ENCODE results near the gene TEP1.

TEP1 gene

DNA sequence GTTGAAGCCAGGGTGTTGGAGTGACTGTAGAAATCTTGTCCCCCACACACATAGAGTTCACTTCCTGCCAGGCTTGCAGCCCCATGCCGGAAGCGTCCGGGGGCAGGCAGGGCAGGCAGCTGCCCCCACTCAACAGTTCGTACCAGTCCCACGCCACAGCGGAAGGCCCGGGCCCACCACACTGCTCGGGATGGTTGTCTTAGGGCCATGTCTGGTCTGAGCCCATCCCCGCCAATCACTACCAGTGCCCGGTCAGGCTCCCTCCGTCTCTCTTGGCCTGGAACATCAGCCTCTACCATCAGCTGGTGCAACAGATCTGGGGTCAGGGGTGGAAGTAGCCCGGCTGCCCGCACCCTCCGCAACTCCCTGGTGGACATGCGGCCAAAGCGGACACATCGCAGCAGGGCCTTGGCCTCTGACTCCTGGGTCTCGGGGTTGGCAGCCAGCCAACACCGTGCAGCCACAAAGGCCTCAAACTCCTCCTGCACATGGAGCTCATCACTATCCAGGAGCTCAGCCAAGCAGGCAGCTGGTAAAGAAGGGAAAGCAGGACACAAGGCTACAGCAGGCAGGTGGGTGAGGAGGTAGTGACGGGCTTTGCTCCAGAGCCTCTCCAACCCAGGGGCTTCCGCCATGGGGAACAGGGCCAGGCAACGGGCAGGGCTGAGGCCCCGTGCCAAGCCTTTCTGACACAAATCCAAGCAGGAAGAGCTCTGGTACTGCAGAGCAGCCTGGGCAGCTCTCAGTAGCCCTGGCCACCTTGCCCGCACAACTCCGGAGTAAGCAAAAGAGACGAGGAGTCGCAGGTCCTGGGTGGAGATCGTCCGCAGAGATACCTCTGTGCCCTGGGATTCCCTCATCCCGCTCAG lies 16.7 kb upstream of the TEP1 start:
- no peak for DNase-seq

DNA sequence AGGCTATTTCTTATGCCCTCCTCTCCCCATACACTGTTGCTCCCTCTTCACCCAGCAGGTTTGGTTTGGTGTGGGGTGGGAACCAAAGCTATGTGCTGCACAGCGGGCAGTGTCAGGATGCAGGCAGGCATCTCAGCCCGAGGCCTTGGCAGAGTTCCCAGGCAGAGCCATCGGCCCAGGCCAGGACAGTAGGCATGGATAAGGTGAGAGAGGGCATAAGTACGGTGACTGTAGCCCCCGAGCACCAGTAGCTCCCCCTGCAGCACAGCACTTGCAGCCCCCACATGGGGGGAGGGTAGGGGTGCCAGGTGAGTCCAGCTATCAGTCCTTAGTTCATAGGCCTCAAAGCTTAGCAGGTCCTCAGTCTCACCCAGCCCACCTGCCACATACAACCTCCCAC lies 15.5 kb upstream of the TEP1 start:
- DNase-seq = no peak

DNA sequence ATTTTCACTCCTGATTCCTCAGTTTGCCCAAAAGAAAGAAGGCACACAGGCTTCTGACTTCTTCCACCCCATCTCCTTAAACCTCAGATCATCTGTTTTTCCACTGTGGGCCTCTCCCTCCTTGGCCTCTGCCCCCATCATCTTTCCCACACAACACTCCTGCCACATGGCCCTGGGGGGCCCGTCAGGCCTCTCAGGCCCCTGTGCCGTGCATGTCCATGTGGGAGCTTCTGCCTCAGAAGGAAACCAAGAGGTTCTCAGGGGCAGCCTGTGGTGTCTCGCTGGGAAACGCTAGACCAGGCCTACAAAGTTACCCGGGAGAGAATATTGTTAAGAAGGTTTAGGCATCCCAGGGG lies 14.7 kb upstream of the TEP1 start:
- DNase-seq = no peak

DNA sequence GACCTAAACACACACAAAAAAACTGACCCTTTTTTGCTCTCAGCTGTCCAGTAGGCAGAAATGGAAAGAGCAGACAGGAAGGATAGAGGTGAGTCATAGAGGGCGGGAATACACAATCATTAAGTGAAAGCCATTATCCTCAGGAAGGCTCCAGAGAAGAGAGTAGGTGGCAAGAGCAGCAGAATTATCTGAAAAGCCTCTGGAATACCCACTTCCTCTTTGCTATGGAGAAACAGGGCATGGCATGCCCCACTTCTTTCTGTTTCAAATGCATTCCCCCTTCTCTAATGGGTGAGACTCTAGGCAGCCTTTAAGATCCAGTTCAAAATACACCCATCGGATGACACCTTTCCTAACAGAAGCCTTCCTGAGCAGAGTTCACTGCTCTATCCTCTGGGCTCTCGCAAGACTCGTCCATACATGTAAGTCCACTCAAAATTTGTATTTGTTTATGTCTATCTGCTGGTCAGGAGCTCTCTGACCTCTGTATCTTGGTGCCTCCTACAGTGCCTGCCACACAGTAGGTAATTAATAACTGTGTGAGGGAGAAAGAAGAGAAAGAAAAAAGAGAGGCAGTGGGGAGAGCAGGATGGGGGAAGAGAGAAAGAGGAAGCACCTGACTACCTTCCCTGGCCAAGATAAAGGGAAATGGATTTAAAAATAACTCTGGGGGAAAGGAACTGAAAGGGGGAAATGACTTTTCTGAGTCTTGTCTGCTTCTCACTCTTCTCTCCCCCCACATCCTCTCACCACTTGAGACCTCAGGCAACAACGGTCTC lies 14.1 kb upstream of the TEP1 start:
- no peak for DNase-seq

DNA sequence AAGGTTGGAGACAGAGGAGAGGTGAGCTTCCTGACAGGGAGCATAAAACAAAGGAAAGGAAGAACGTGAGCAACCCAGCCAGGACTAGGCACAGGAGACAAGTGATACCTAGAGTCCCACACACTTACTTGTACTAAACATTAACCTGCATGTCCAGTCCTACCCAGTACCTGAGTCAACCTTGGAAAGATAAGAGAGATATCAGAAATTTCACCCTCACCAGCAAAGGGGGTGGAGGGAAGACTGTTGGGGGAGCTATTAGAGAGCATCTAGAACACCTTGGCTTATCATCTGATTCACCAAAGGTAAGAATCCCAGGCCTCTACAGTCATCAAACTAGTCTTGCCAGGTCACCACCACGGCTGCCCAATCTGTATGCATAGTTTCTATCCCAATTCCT lies 11.6 kb upstream of the TEP1 start:
- no peak for DNase-seq

DNA sequence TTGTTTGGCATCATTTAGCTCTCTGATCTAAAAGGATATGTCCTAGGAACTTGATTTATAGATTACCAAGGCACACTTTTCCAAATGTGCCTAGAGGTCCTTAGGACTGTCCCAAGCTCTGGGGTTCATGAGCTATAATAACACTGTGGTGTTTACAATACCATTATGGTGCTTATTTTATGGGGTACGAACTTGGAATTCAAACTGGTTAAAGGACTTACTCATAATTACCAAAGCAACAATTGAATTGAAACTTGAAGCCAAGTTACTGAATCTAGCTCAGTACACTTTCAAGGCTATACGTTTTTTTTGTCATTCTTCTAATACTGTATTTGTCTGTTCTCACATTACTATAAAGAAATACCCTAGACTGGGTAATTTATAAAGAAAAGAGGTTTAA lies 9.6 kb upstream of the TEP1 start:
- DNase-seq = no peak

DNA sequence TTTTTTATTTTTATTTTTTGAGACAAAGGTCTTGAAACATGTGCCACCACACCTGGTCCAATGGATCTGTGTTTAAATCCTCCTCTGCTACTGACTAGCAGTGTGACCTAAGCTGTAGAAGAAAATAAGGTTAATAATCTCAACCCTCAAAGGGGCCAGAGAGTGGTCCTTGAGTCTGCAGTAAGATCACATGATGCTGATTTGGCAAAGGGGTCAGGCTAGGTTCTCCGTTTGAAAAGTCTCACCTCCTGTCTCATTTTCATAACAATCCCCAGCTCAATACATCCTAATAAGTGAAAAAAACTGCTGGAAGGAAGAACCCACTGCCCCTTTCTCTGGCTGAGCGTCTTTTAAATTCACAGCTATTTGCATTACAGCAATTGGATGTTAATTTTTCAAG lies 8.0 kb upstream of the TEP1 start:
- DNase-seq = no peak

DNA sequence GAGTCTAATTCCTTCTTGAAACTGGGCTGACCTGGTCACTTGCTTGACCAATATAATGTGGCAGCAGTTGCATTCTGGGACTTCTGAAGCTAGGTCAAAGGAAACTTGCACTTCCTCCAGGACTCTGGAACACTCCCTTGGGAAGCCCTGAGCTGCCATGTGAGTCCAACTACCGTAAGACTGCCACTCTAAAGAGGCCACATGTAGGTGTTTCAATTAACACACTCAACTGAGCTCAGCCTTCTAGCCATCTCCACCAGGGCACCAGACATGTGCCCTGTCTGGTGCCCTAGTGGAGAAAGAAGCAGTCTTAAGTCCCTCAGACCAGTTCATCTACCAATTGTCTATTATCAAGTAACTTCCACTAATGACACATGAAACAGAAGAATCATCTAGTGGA lies 6.1 kb upstream of the TEP1 start:
- no peak for DNase-seq

DNA sequence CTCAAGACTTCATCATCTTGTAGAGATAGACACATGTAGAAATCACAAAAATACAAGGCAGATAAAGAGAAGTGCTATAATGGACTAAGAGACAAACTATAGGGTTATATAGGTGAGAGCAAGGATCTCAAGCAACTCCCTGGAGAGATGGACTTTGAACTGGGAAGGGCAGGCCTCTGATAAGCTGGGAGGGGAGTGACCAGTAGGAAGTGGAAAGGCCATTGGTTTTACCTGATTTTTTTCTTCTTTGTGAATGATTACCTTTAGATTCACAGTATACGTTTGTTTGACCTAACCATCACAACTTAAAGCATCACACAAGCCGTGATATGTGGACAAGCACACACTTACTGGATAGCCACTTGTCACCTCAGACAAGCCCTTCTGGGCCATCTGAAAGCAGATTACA lies 5.2 kb upstream of the TEP1 start:
- no peak for DNase-seq

DNA sequence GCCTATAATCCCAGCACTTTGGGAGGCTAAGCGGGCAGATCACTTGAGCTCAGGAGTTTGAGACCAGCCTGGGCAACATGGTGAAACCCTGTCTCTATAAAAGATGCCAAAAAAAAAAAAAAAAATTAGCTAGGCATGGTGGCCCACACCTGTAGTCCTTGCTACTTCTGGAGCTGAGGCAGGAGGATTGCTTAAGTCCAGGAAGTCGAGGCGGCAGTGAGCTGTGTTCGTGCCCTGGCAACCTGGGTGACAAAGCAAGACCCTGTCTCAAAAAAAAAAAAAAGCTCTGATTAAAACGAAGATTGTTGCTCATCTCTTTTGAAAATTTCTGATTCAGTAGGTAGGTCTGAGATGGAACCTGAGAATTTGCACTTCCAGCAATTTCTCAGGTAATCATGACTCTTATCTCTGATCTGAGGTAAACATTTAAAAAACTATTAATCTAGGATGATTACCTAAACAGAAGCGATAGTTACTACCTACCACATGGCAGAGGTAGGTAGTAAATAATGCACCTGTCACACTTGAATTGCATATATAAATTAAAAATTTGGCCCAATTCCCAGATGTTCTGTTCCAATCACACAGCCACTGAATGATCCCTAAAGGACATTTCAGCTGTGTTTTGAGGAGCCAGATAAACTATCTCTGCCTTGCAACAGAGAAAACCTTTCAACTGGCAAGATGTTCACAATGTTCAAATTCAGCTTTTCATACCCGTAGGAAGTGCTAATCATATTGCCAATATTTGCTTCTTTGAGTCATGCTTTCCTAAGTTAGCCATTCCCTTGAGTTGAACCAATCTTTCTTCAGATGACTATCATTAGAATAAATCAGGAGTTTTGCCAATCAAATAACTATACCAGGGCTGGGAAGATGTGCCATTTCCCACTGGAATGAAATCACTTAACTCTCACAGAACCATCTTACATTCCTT lies 4.2 kb upstream of the TEP1 start:
- no peak for DNase-seq

DNA sequence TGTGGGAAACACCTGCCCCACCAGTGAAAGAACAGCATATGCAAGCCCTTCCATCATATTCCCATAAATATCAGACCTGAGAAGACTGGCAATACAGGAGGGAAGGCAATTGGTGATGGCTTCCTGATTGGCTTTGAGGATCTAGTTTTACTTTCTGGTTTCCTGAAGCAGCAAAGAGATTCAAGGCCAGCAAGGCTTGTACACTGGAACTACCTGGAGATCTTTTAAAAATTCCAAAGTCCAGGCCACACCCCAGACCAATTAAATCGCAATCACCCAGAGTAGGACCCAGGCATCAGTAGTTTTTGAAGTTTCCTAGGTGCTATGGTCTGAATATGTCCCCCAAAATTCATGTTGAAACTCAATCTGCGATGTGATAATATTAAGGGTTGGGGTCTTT lies 2.9 kb upstream of the TEP1 start:
- DNase-seq = no peak

DNA sequence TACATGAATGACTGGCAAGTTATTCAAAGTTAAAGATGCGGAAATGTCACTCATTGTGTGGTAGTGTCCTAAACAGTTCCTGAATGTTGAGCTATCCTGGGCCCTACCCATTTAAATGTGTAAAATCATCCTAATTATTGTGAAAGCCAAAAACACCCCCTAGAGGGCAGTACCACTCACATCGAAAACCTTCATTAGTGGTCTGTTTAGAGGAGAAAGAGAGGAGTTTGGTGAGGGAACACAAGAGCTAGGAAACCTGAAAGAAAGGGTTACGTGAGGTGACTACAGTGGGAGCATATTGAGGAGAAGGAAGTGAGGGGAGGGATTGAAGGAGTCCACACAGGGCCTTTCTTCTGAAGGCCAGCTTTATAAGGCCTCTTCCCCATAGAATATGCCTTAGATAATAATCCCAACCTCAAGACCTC lies 2.5 kb upstream of the TEP1 start:
- peak; percentile 29 for DNase-seq

DNA sequence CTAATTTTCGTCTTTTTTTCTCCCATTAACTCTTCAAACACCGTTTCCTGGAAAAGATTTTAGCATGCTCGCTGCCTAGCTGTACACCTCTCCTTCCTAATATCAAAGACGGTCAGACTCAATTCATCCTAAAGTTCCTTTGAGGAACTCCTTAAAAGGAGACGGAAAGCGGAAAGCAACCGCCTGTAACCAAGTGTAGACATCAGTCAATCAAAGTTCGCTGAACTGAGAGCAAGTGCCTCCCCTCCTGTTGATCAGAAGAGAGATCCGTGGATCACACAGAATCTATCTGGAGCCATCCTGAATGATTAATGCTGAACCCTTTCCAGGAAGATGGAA lies 412 bp upstream of the TEP1 start:
- peak; percentile 38 for DNase-seq

DNA sequence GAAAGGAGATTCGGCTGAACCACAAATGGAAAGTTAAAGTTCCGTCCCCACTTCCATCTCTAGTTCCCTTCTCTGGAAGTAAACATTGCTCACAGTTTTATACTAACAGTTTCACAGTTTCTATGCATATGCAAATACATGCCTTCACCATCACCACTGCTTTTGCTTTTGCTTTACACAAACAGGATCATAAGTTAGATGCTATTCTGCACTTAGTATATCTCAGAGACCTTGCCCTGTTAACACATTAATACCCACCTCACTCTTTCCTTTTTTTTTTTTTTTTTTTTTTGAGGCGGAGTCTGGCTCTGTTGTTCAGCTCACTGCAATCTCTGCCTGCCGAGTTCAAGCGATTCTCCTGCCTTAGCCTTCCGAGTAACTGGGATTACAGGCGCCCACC lies 890 bp downstream of the TEP1 start:
- DNase-seq = no peak

DNA sequence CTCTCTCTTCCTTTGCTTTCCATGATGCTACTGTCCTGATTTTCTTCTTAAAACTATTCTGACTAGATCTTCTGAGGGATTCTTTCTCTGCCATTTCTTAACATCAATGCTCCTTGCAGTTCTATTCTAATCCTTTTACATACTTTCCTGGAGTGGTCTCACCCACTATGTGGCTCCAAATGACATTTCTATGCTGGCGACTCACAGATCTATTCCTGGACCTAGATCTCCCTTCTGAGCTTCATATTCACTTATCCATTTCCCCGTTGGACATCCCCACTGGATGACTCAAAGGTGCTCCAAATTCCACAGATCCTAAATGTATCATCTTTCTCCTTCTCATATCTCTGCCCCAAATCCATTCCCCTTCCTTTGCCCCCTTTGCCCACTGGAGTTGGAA lies 4.1 kb downstream of the TEP1 start:
- DNase-seq = no peak

DNA sequence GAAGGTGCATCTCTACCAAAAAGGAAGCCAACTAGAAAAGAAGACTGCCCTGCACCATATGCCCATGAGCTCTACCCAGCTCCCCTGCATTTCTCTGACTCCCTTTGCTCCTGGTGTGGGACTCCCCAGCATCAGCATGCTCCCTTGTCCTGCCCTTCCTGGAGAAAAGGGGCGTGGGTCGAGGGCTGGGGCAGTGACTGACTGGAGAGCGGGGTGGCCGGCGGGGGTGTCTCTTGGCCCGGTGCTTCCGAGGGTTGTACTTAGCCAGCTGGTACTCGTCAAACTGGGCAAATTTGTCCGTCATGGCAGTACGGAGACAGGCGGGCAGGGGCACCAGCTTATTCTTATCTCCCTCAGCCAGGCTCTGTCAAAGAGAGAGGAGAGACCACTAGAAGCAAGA lies 9.8 kb downstream of the TEP1 start:
- DNase-seq = no peak

DNA sequence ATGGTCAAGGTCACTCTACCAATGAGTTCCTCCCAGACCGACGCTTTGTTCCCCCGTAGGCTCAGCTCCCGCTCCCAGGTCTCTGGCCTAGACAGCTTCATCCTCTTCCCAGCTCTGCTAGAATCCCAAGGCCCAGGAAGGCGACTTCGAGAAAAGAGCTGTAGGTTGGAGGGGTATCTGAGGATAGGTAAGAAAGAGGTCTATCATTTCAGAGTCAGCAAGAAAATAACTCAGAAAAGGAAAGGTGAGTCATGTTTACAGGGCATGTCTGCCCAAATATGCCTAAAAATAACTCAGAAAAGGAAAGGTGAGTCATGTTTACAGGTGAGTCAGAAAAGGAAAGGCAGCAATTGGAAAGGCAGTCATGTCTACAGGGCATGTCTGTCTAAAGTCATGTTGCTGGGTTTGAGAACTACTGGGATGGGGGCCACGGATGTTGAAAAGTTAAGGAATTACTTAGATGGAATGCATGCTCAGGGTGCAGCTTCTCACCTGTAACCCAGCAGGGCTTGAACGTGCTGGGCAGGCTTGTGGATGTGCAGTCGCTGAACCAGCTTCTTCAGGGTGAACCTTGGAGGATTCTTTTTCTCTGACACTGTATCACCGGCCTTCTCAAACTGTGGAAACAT lies 12.2 kb downstream of the TEP1 start:
- peak; percentile 27 for DNase-seq

DNA sequence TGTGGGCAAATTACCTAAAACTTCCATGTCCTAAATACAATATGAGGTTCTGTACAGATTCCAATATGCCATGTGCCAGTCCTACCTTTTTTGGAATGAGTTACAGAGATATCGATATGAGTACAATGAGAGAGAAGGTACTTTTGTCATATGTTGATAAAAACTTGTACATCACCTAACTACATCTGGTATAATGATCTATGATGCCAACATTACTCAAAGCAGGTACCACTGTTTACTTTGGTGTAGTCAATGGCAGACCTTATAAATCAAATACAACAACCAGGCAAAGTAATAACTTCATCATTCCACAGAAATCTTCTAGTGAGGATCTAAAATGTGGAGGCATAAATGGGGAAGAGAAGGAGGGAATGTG lies 12.7 kb downstream of the TEP1 start:
- DNase-seq = no peak

DNA sequence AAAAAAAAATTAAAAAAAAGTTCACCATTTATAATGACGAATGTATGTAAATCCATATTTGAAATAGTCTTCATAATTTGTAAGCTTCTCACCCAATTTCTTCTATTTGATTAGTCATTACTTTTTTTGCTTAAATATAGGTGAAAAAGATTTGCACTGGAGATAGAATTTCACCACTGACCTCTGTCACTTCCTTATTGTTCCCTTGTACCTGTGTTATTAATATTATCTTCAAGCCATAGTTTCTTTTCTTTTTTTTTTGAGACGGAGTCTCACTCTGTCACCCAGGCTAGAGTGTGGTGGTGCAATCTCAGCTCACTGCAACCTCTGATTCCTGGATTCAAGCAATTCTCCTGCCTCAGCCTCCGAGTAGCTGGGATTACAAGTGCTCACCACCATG lies 15.8 kb downstream of the TEP1 start:
- DNase-seq = no peak

DNA sequence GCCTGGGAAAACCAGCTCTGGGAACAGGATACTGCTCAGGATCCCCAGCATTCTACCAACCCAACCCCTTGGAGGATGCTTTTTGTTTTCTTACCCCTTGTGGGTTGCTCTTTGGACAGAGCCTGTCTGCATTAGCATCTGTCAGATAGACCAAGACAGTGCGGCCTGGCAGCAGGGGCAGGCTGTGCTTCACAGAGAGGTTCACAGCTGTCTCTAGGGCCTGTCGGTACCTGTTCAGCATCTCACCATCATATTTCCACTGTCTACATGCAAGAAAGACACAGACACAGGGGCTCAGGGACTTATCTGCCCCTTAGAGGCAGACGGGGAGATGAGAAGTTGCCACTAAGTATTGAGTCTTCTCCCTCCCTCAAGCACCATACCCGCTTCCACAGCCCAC lies 21.8 kb downstream of the TEP1 start:
- no peak for DNase-seq

DNA sequence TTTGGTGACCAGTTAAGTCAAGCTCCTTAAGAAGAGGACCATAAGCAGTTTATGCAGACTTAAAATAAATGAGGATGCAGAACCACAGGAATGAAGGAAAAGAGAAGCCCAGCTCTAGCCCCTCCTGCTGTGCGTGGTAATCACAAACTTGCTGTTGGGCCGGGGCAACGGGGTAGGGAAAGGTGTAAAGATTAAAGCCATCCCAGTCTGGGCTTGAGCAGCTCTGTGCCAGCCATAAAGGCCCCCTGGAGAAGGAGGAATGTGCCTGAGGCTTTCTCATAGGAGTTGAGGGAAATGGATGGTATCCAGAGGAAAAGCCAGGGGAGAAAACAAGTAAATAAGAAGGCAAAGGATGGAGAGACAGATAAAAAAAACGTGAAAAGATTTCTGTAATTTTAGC lies 25.1 kb downstream of the TEP1 start:
- no peak for DNase-seq

DNA sequence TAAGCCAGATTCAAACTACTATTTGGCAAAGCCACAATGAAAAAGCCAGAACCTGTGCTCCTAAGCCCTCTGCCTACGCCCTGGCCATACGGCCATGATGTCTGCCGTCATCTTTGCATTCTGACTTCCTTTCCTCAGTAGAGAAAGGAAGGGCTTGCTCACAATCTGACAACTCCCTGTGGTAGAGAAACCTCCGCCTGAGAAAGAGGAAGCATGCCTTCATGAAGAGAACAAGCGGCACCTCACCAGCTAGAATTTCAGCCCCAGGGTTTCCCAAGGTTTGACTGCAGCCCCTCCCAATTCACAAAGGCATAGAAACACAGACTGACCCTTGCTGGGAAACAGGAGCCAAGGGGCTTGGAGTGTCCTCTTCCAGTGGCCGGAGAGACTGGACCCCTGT lies 25.7 kb downstream of the TEP1 start:
- DNase-seq = no peak

DNA sequence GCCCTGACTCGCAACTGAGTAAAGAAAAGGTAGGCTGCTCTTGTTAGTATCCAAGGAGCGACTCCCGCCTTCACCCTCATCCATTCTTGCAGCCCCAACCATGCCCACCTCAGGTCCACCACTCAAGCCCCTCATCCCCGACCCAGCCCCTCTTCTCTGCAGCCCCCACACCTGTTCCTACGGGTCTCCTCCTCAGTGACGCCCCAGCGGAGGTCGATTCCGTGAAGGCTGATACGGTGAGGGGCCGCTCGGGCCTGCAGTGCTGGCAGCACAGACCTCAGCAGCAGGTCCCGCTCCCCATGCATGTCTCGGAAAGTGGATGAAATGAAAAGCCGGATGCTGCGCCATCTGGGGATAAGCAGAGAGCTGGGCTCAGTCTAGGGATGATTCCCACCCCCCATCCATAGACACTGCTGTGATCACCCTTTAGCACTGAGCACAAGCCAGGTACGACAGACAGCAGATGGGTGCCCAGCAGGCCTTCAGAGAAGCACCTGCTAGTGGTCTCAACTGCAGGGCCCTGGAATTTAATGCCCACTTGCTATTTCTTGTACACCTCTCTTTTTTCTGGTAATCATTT lies 26.9 kb downstream of the TEP1 start:
- no peak for DNase-seq

Measured in activated CD4-positive, alpha-beta T cell treated with anti-CD3 and anti-CD28 coated beads for 48 hours (primary cell).